ENCODE results near the gene C5orf47. TPM values are rescaled to one million over a fixed set of nuclear protein-coding genes. Genes with fewer than 3 reads are reported as not detected.
"Not testable (repeated sequence)": the region's sequence is repeated elsewhere in the genome, so short reads cannot be mapped to it uniquely, and the experiment has no call there.

The C5orf47 gene
- polyA plus RNA-seq, 4 donors: 0.09 to 0.26 (median 0.22) TPM

- DNase-seq (ENCODE audit: low read depth in 4 of 4, low spot score in 3 of 4): no peak
These were observed 19.6 kb upstream of the C5orf47 start for GRCh38 chr5:173969167-173970049.

DNA sequence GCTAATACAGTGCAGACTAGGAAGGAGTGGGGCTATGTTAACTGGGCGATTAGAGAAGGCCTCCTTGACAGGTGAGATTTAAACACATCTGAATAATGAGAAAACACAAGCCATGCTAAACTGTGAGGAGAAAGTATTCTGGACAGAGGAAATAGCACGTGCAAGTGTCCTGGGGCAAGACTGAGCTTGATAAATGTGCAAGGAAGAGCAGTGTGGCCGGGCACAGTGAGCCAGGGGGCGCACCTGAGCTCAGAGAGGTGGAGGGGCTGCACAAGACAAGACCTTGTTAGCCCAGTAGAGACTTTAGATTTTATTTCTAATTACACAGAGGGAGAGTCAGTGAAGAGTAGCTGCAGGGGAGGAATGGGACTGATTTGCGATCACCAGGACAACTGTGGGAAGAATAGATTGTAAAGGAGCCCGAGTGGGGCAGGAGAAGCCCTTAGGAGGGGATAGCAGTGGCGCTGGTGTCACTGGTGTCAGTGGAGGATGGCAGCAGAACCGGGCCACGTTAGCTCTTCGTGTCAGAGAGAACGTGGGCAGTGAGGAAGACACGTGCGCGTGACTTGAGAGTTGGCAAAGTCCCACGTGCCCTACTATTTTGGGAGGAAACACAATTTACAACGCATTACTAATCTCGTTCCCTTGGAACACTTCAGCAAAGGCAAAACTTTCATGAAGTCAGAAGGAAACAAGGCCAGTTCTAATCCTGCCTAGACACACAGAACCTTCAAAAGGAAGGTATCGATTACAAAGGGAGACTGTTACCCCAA, 17.9 kb upstream of the C5orf47 start:
- DNase-seq (ENCODE audit: low read depth in 4 of 4, low spot score in 3 of 4): no peak

- no peak for DNase-seq (ENCODE audit: low read depth in 4 of 4, low spot score in 3 of 4)
These were observed 17.2 kb upstream of the C5orf47 start for GRCh38 chr5:173971681-173972345.

DNA sequence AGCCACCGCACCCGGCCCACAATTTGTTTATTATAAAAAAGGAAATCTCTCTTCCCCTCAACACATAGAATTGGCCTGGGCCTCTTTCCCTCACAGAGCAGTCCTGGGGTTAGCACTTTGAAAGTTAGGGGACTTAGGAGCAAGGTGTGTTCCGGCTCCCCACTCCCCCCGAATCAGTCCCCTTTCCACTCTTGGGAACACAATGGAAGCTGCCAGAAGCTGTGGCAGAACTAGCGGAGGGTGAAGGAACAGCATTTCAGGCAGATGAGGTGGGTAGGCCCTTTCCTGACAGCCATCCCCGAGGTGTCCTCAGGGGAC, 16.4 kb upstream of the C5orf47 start:
- DNase-seq (ENCODE audit: low read depth in 4 of 4, low spot score in 3 of 4): no peak

DNA sequence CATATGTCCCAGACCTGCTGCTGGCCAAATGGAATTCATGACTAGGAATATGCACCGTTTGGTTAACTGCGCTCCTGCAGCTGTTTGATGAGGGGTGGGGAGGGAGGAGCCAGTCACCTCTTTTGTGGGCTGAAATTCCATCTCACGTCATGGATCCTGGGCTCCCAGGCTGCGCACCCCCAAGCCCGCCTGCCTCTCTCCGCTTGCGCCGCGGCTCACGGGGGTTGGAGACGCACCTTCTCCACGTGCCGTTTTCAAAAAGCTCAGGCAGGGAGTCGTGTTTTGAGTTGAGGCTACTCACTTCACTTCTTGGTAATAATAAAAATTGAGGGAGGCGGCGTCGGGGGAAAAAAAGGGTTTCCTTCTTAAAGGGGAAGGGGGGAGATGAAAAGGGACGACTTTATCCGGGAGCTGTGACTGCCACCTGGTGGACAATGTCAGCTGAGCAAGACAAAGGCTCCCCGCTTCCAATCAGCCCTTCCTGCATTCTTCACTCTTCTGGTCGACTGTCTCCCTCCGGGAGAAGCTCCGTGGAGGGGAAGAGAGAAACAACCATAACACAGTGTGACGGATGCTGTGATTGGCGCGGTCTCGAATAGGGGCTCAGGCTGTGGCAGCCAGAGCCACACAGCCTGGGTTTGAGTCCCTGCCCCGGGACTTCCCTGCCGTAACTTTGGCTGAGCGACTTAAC, 15.9 kb upstream of the C5orf47 start:
- peak; percentile 81 to 88 (median 84) for DNase-seq (ENCODE audit: low read depth in 4 of 4, low spot score in 3 of 4)

- DNase-seq (ENCODE audit: low read depth in 4 of 4, low spot score in 3 of 4): no peak
These were observed 15.4 kb upstream of the C5orf47 start for GRCh38 chr5:173973616-173973969.

DNA sequence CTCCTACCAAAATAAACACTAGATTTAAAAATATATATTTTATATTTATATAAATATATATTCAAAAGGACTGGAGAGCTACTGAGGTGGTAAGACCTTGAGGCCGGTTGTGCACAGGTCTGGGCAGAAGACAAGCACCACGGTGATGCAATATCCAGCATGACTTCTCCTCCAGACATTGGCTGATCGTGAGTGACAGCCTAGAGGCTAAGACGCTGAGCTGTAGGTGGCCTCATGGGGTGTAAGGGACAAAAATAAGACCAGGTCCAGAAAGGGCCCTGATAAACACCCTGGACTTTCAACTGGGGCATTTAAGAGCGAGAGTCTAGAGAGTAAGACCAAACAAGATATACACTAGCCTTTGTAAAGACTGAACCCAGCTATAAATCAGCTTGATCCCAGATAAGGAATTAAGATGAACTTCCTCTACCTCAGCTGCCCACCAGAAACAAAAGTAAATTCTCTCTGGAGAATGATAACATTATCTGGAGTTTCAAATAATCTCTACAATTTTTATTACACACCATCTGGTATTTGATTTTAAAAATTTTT, 14.2 kb upstream of the C5orf47 start:
- DNase-seq (ENCODE audit: low read depth in 4 of 4, low spot score in 3 of 4): no peak

DNA sequence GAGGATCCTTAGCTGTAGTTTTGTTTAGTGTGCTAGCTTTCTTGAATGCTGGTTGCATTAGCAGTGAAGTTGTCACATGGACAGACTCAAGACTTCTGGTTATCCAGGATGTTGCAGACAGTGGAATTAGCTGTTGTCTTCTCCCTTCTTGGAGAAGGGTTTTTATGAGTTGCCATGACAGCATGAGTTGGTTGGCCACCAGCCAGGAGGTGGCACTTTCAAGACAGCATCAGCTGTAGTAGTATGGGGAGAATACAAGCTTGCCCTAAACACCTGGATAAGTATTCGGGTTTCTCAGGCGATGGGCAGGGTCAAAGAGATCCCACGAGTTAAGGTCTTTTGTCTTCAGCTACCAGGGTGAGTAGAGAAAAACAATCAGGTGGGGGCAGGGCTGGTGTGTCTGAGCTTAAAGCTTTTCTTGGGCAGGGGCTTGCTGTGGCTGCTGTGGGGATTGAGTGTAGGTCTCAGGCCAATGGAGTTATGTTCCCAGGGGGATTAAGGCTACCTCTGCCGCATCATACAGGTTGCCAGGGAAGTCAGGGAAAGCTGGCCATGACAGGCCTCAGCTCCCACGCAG, 7.7 kb upstream of the C5orf47 start:
- no peak for DNase-seq (ENCODE audit: low read depth in 4 of 4, low spot score in 3 of 4)

GRCh38 chr5:173984218-173984617, 4.8 kb upstream of the C5orf47 start:
- DNase-seq (ENCODE audit: low read depth in 4 of 4, low spot score in 3 of 4): no peak

GRCh38 chr5:173989432-173990082, 587 bp downstream of the C5orf47 start:
- no peak for DNase-seq (ENCODE audit: low read depth in 4 of 4, low spot score in 3 of 4)

- DNase-seq (ENCODE audit: low read depth in 4 of 4, low spot score in 3 of 4): no peak
These were observed 8.4 kb downstream of the C5orf47 start for GRCh38 chr5:173997331-173997730.

DNA sequence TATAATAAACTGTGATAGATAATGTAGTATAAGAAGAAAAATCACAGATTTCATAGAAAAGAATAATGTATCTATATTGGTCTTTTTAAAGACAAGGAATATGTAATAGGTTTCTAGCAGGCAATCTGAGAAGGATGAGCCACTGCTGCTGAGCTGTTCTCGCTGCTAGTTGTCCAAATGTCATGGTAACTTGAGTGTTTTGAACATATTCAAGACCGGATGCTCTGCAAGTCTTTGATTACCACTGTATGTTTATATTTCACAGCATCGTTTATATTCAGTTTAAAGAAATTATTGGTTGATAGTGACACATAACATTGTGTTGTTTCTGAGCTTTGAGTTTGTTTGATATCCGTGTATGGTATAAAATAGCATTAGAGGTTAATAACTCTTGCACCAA, 9.6 kb downstream of the C5orf47 start:
- no peak for DNase-seq (ENCODE audit: low read depth in 4 of 4, low spot score in 3 of 4)

- DNase-seq (ENCODE audit: low read depth in 4 of 4, low spot score in 3 of 4): no peak
These were observed 11.1 kb downstream of the C5orf47 start for GRCh38 chr5:174000076-174000475.

GRCh38 chr5:174003795-174004194, 14.8 kb downstream of the C5orf47 start:
- DNase-seq (ENCODE audit: low read depth in 4 of 4, low spot score in 3 of 4): no peak

- no peak for DNase-seq (ENCODE audit: low read depth in 4 of 4, low spot score in 3 of 4)
These were observed 20.0 kb downstream of the C5orf47 start for GRCh38 chr5:174008922-174009321.

GRCh38 chr5:174010365-174010764, 21.4 kb downstream of the C5orf47 start:
- no peak for DNase-seq (ENCODE audit: low read depth in 4 of 4, low spot score in 3 of 4)

DNA sequence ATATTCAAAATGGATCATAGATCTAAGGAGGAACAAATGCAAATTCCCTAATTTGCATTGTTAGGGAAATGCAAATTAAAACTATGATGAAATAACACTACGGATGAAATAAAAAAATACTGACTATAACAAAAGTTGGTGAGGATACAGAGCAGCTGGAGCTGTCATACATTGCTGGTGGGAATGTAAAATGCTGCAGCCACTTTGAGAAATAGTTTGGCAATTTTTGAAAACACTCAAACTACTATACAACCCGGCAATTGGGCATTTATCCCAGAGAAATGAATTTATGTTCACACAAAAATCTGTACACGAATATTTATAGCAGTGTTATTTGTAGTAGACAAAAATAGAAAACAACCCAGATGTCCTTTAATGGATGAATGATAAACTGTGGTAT, 22.5 kb downstream of the C5orf47 start:
- no peak for DNase-seq (ENCODE audit: low read depth in 4 of 4, low spot score in 3 of 4)

- not testable (repeated sequence) for DNase-seq (ENCODE audit: low read depth in 4 of 4, low spot score in 3 of 4)
These were observed 31.3 kb downstream of the C5orf47 start for GRCh38 chr5:174020069-174020927.

GRCh38 chr5:174020928-174021304, 31.9 kb downstream of the C5orf47 start:
- DNase-seq (ENCODE audit: low read depth in 4 of 4, low spot score in 3 of 4): no peak
